Central memory CD4-positive, alpha-beta T cell (primary cell): ENCODE data around the gene WDR70.
"Not testable (repeated sequence)": the region's sequence is repeated elsewhere in the genome, so short reads cannot be mapped to it uniquely, and the experiment has no call there.

Experiments
- DNase-seq: peaks from one replicate; pipeline ENCODE4 v3.0.0; 2022

Gene WDR70

GRCh38 chr5:37518356-37518755 is 139.2 kb downstream of the WDR70 start:
- not testable (repeated sequence) for DNase-seq

DNA sequence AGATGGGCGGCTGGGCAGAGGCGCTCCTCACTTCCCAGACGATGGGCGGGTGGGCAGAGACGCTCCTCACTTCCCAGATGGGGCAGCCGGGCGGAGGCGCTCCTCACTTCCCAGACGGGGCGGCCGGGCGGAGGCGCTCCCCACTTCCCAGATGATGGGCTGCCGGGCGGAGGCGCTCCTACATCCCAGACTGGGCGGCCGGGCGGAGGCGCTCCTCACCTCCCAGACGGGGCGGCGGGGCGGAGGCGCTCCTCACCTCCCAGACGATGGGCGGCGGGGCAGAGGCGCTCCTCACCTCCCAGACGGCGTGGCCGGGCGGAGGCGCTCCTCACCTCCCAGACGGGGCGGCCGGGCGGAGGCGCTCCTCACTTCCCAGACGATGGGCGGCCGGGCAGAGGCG is 140.2 kb downstream of the WDR70 start:
- no peak for DNase-seq

DNA sequence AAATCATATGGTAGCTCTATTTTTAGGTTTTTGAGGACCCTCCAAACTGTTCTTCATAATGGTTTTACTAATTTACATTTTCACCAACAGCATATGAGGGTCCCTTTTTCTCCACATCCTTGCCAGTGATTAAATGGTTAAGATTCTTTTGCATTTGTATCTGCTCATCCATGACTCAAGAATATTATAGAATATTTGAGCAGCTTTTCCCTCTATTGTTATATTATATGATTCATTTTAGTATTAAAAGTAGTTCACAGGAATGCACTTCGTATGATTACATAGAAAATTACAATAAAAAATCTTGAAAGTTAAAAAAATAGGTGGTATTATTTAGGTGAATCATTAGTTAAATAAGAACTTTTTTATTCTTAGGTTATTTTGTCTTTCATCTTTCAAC is 140.7 kb downstream of the WDR70 start:
- no peak for DNase-seq

DNA sequence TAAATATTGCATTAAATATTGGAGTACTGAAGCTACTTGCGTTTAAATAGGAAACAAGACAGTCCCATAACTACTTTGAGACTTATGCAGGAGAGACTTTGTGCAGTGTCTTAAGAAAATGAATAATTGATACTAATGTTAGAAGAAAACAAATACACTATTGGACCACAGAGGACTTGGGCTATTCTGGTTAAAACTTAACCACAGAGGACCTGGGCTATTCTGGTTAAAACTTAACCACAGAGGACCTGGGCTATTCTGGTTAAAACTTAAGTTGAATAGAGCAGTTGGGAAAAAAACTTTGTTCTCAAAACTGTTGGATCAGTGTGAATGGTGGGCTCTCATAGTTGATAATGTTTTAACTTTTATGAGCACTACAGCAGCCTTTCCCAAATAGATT is 141.7 kb downstream of the WDR70 start:
- no peak for DNase-seq

GRCh38 chr5:37532976-37533740 is 154.0 kb downstream of the WDR70 start:
- DNase-seq: no peak

DNA sequence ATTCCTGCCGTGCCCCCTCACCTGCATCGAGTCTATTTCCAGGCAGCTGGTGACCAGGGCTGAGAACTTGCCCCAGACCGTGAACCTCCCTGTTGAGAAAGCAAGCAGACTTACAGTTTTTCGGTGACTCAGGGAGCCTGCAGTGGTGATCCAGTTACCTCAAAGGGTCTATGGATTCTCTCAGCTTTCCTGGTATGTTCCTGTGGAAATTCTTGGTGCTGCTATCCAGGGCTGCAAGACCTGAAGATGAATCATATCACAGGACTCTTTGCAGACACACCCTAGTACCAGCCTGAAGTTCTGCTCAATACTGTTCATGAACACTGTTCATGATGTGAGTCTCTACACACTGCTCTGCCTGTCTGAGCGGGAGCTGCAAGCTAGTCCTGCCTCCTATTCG is 154.7 kb downstream of the WDR70 start:
- DNase-seq: no peak

- no peak for DNase-seq
Observed at GRCh38 chr5:37539459-37539858, 160.3 kb downstream of the WDR70 start.

- no peak for DNase-seq
Observed at GRCh38 chr5:37543216-37543615, 164.1 kb downstream of the WDR70 start.

- no peak for DNase-seq
Observed at GRCh38 chr5:37549411-37549810, 170.3 kb downstream of the WDR70 start.

- no peak for DNase-seq
Observed at GRCh38 chr5:37552161-37552560, 173.0 kb downstream of the WDR70 start.

DNA sequence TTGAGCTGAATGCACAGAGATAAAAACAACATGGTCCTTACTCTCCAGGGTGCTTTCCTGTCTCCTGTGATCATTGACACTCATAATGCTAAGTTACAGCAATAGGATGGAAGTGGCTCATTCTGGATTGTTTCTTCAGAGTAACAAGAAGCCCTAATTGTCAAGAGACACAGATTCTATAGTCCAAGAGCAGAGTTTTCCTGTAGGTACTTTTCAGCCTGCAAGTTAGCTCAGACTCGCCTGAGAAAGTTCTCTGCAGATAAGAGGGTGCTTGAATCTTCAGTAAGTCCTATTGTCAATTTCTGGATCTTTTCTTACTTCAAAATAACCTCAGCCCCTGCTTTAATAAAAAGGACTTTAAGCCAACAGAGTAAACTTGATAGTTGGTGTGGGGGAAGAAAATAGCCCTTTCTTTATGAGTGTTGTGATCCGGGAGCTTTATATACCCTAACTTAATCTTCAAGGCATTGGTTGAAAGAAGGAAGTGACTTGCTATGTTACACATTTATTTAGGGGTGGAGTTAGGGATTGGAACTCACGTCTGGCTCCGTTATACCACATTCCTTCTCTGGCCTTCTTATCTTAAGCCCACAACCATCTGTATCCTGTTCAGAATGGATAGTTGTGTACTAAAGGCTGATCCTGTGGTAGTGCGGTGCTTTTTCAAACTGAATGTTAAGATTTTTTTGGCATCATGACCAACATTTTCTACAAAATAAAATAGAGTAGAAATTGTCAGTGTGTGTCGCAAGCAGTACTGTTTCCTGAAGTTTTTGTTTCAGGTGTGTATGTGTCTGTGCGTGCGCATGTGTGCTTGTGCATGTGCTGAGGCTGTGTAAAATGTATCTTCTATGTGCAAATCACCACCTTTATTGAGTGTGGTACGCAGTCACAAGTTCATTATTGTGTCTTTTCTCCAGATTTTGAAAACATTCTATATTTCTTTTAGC is 173.9 kb downstream of the WDR70 start:
- no peak for DNase-seq

DNA sequence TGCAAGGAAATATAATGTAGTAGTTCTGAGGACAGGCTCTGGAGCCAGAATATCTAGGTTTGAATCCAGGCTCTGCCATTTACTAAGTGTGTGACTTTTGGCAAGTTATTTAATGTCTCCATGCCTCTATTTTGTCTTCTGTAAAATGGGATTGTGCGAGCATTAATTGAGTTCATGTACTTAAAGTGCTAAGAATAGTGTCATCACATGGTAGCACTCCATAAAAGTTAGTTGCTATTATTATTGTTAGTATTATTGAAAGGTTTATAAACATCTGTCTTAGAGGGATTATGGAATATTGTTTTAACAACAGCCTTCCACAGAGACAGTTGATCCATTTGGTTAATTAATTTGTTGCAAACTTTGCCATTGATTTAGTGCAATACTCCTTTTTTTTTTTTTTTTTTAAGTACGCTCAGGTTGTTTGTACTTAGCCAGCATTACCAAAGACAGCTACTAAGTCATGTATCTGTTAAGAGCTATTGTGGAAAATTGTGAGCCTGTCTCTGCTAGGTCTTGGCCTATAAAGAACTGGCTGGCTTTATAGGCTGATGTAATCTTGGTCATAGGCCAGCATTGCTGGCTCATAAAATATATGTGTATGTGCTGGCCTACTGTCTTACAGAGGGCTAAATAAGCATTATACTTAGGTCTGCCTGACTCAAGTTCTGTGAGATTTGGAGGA is 174.7 kb downstream of the WDR70 start:
- DNase-seq: no peak

- no peak for DNase-seq
Observed at GRCh38 chr5:37554405-37554739, 175.3 kb downstream of the WDR70 start.

DNA sequence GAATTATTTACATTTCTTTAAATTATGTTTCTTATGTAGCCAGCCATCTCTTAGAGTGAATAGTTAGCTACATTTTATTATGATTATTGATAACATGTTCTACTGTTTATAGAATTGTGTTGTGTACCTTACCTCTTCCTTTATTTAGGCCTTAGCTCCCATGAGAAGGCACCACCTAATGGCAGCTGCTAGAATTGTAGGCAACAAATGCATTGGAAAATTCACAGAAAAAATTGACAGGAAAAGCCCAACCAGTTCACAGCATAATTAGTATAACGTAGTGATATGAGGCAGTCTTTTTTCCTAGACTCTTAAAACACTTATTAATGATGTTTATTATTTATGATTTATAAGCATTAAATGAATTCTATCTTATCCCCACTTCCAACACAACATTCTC is 175.8 kb downstream of the WDR70 start:
- no peak for DNase-seq

- DNase-seq: no peak
Observed at GRCh38 chr5:37557734-37558293, 178.7 kb downstream of the WDR70 start.

GRCh38 chr5:37565062-37565670 is 186.0 kb downstream of the WDR70 start:
- DNase-seq: no peak

DNA sequence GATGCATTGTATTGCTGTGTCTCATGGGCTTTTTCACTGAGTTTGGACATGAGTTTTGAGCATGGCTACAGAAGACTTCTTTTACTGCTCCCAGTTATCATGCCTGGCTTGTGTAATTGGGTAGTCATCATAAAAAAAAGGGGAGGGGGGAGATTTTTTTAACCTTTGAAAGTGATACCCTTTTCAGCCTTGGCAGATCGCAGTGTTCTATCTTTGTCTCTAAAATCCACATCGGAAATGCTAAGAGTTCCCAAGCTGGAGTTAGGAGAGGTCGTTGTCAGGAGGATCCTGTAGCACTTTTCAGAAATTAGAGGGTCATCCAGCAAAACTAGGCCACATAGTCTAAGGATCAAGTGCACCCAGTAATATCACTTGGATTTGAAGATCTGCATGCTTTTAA is 188.4 kb downstream of the WDR70 start:
- no peak for DNase-seq

- DNase-seq: no peak
Observed at GRCh38 chr5:37568018-37568753, 189.1 kb downstream of the WDR70 start.

DNA sequence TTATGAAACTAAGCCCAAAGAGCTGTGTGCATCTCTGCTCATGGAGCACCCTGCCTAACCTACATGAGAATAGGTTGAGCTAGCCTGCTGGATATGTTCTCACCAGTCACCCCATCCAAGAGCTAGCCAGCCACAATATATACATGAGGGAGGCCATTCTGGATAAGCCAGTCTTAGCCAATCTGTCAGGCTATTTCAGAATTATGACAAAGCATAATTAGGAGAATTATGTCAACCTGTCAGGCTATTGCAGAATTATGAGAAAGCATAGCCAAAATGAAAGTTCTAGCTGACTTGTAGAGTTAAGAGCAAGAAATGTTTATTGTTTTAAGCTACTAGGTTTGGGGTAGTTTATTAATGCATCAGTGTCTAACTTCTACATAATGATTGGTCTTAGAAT is 189.8 kb downstream of the WDR70 start:
- DNase-seq: no peak

DNA sequence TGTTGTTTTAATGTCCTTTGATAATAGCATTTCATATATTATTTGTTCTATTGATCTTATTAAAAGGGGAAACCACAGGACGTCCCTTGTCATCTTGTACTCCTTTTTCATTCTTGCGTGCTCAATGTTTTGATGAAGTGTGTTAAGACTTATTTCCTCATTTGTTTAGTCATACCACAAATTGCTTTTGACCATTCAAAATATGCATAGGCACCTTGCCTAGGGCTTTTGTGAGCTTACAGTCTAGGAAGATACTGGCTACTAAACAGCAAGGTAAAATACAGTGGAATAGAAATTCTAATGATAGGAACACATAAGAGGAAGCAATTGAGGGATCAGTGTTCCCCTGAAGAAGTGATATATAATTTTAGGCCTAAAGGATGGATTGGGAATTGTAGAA is 190.3 kb downstream of the WDR70 start:
- DNase-seq: no peak

- no peak for DNase-seq
Observed at GRCh38 chr5:37570597-37570996, 191.5 kb downstream of the WDR70 start.

- DNase-seq: no peak
Observed at GRCh38 chr5:37571985-37572384, 192.9 kb downstream of the WDR70 start.
